Activated CD4-positive, alpha-beta T cell treated with anti-CD3 and anti-CD28 coated beads for 1 hour (primary cell): Measurements from ENCODE around the gene RNASEH2C.
A peak's percentile ranks its signal among the peaks of the same experiment; 100 is the strongest.
"Not testable (repeated sequence)": the region's sequence is repeated elsewhere in the genome, so short reads cannot be mapped to it uniquely, and the experiment has no call there.

ENCODE experiments used
- DNase-seq: peaks from one replicate; pipeline ENCODE4 v3.0.0-alpha.2; 2020

Gene RNASEH2C

DNA sequence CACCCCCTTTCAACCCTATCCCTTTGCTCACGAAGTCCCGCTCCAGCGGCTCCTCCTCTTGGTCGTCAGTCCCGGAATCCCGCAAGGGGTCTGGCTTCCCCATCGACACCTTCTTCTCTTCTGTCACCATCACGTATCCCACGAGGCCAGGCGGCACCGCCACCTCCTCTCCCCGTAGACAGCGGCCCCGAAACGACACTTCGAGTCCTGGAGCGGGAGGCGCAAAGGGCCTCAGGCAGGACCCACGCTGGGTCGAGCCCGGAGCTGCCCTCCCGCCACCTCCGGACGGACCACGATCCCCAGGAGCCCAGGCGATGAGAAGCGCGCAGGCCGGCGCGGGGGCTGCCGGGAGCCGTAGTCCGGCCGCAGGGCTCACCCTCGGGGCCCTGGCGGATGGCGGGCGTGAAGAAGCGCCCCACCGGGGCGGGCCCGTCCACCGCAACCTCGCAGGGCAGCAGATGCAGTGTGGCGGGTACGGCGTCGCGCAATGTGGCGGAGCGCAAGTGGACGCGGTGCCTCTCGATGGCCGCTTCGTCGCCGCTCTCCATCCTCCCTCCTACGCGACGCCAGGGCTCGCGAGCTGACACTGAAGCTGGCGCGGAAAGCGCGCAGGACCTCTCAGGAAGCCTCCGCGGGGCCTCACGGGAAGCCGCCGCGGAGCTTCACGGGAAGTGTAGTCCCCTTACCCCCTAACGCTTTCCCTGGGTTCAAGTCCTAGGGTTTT lies at the start of gene RNASEH2C:
TSS of gene RNASEH2C (minus strand) at position 588 of the 724 bp plus-strand sequence. CDS start at position 548, 40 bp downstream.
- peak; percentile 68 for DNase-seq

DNA sequence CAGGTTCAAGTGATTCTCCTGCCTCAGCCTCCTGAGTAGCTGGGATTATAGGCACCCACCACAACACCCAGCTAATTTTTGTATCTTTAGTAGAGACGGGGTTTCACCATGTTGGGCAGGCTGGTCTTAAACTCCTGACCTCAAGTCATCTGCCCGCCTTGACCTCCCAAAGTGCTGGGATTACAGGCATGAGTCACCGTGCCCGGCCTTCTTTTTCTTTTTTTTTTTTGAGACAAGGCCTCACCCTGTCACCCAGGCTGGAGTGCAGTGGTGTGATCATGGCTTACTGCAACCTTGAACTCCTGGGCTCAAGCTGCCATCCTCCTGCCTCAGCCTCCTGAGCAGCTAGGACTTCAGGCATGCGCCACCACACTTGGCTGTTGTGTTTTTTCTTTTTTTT lies 47.2 kb upstream of the RNASEH2C start:
- not testable (repeated sequence) for DNase-seq

DNA sequence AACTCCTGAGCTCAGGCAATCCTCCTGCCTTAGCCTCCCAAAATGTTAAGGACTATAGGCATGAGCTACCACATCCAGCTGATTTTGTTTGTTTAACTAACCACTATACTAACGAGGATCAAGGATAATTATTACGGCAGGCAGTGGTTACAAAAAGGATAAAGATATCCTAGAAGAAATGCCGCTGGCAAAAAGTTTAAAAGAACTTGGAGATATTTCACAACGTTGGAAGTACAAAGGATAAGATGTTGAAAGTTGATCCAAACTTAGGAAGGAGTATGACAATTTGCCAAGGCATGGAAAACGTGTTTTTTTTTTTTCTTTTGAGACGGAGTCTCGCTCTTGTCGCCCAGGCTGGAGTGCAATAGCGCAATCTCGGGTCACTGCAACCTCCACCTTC lies 46.8 kb upstream of the RNASEH2C start:
- DNase-seq: no peak

DNA sequence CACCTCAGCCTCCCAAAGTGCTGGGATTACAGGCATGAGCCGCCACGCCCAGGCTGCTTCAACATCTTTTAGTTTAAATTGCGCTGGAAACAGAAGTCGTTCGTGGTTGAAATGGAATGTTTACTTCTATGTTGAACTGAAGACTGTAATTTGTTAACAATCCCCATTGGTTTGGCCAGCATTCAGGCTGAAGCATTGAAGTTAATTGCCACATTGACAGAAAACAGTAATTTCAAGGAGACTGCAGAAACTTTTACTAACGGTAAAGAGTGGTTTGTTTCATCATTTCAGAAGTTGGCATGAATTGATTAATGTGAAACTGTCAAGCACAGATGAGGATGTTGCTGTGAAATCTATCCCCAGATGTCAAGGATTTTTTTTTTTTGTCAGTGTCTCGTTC lies 45.9 kb upstream of the RNASEH2C start:
- DNase-seq: no peak

- DNase-seq: no peak
These were observed 43.8 kb upstream of the RNASEH2C start for GRCh38 chr11:65764434-65764833.

GRCh38 chr11:65762816-65763215 lies 42.2 kb upstream of the RNASEH2C start:
- not testable (repeated sequence) for DNase-seq

- not testable (repeated sequence) for DNase-seq
These were observed 41.6 kb upstream of the RNASEH2C start for GRCh38 chr11:65762169-65762568.

DNA sequence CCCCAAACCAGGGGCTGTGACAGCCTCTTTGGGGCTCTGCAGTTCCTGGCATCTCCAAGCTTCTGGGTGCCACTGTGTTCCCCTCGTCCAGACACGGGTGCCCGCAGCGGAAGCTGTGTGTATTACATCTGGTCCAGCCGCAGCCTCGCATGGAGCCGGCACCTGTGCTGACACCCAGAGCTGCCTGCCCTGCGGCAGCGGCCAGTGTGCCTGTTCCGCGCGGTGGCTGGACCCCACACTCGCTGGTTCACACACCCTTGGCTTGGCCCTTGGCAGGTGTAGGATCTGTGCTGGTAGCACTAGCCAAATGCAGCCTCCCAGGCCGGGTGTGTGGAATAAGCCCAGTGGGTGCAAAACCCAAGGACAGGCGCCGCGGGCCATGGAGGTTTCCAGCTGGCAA lies 24.5 kb upstream of the RNASEH2C start:
- no peak for DNase-seq

GRCh38 chr11:65744699-65745042 lies 24.1 kb upstream of the RNASEH2C start:
- no peak for DNase-seq

GRCh38 chr11:65744026-65744698 lies 23.6 kb upstream of the RNASEH2C start:
- no peak for DNase-seq

DNA sequence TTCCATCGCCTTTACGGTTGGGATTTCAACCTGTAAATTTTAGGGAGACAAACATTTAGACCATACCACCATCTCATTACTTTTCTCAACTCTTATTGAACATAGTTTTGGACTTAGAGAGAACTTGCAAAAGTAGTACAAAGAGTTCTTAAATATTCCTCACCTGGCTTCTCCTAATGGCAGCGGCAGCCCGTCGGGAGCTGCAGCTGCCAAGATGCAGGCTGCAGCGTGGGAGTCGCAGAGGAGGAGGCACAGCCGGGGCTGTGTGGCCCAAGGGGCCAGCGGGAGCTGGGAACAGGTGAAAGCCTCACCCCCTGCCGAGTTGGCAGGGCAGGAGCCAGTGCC lies 23.1 kb upstream of the RNASEH2C start:
- no peak for DNase-seq

GRCh38 chr11:65742353-65742752 lies 21.8 kb upstream of the RNASEH2C start:
- DNase-seq: no peak

GRCh38 chr11:65741185-65741584 lies 20.6 kb upstream of the RNASEH2C start:
- DNase-seq: no peak

GRCh38 chr11:65739022-65739421 lies 18.4 kb upstream of the RNASEH2C start:
- no peak for DNase-seq

DNA sequence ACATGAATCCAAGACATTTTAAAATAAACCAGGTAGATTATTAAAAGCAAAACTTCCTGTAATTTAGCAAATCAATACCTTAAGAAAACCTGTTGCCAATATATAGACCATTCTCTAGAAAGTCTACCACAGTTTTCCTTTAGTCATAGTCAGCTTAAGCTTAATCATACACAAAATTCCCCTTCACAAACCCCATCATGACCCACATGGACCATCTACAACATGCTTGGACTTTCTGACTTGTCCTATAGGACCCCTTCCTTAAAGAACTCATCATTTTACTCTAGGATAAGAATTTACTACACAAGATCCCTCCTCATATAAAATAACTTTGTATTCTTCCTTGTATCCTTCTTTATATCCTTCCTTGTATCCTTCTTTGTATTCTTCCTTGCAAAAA lies 16.2 kb upstream of the RNASEH2C start:
- no peak for DNase-seq

DNA sequence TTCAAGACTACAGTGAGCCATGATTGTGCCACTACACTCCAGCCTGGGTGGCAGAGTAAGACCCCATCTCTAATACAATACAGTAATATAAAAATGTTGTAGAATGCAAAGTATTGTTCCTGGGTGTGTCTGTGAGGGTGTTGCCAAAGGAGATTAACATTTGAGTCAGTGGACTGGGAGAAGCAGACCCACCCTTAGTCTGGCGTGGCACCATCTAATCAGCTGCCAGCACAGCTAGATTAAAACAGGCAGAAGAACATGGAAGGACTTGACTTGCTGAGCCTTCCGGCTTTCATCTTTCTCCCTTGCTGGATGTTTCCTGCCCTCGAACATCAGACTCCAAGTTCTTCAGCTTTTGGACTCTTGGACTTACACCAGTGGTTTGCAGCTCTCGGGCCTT lies 14.5 kb upstream of the RNASEH2C start:
- DNase-seq: not testable (repeated sequence)

- DNase-seq: no peak
These were observed 9.9 kb upstream of the RNASEH2C start for GRCh38 chr11:65730461-65730860.

- DNase-seq: no peak
These were observed 7.3 kb upstream of the RNASEH2C start for GRCh38 chr11:65727865-65728264.

DNA sequence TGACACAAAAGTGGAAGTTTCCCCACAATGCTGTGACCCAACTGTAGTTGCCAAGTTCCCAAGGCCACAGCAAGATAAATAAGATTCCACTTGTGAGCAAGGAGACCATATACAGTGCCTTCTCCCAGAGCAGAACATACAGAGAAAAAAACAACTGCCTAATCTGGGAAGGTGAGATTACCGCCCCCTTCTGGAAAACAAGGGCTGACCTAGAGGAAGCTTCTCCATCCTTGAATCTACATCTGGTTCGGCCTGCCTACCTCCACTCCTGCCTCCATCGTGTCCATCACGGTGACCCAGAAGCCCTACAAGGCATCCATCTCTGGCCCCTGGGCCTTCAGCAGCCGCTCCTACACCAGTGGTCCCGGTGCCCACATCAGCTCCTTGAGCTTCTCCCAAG lies 6.1 kb upstream of the RNASEH2C start:
- no peak for DNase-seq

DNA sequence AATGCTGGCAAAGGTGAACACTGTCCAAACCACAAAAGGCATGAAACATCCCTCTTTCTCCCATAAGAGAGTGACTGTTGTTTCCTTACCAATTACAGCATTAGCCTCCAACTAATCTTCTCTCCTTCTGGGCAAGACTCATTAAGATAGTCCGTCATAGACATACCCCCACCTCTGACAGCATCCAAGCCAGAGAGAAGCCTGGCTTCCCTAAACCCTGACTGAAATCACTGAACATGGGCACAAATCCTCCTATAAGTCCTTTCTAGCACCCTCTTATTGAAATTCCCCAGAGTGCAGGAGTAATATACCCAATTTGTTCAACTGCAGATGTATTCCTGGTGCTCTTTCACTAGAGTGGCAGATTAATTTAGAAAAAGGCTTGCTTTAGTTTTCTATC lies 1.7 kb upstream of the RNASEH2C start:
- no peak for DNase-seq

GRCh38 chr11:65719871-65720210 lies 757 bp downstream of the RNASEH2C start:
- no peak for DNase-seq

DNA sequence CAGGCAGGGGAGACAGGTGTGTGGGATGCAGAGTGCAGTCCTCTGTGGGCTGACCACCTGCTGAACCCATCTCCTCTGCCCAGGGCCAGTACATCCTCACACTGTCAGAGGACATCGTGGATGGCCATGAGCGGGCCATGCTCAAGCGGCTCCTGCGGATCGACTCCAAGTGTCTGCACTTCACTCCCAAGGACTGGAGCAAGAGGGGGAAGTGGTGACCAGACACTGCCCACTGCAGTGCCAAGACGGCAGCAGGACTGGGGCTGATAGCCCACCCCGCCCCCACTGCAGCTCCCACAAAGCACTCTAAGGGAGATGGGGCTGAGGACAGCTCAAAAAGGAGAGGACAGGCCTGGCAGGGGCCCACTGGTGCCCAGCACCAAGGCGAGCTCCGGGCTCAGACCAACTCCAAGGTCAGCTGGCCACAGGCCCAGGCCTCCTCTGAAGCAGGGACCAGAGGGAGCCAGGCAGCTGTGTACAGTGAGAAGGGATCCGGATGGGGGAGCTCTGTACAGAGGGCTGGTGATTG lies 1.6 kb downstream of the RNASEH2C start:
- no peak for DNase-seq

- no peak for DNase-seq
These were observed 2.1 kb downstream of the RNASEH2C start for GRCh38 chr11:65718531-65718930.

DNA sequence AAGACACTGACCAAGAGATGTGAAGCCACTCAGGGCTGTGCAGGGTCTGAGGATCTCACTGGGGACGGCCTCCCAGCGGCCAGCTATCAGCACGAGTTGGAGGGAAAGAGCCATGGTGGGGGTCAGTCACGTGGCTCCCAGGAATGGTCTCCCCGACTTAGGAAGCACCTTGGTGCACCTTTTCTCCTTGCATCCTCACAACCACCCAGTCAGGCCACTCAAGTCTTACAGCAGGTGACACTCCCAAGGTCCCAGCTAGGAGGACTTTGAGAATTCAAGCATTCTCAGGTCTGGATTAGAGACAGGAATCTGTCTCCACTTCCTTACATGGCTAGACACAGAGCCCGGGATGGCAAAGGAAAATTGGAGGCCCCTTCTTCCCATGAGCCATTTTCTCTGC lies 2.7 kb downstream of the RNASEH2C start:
- DNase-seq: no peak
